Right ventricle myocardium superior (tissue), 1 donor: ENCODE data around the gene FAM170B. TPM values are rescaled to one million over a fixed set of nuclear protein-coding genes. Genes with fewer than 3 reads are reported as not detected.

Experiments
- ATAC-seq: fragments of 200-7000 bp; cut with Tn5 transposase; one replicate; pipeline ENCODE4 v1.9.1; 2020; ENCODE audit warnings: mild to moderate bottlenecking; ENCODE audit not compliant: poor library complexity
- DNase-seq: peaks from one replicate; pipeline ENCODE4 v3.0.0-alpha.2; 2020
- intact Hi-C: fragments of 100-400 bp; cut with DNase I; formaldehyde crosslinking; loops from one replicate; pipeline ENCODE4 v1.11.2; 2022
- total RNA-seq: library from RNA; stranded (reverse); fragmentation: NEBNext Ultra II Directional; extraction: Animal tissue kit (Norgen Biotek cat#: 25700); gene quantifications from one replicate; pipeline ENCODE4 v1.2.1, GENCODE V29; 2021
- donor health status: DM: no; HTN: yes; CAD: no; lungs with severe emphysema.

Gene FAM170B
- total RNA-seq, 1 donor from 2014 or later: not detected

- DNase-seq: peak; percentile 72
- peak; percentile 60 for ATAC-seq
- intact Hi-C loops: loop anchor here (10.0 kb wide), 1 partner anchor 110 kb away; no protein-coding TSS in a partner anchor
Measured at GRCh38 chr10:49115015-49115795, 18.6 kb downstream of the FAM170B start, which contains the start of gene VSTM4. TSS of gene VSTM4 (minus strand) at chr10:49115522. CDS start at chr10:49115485, 37 bp downstream.

- peak; percentile 24 for ATAC-seq
- no peak for DNase-seq
- intact Hi-C loops: loop anchor here (10.0 kb wide), 1 partner anchor 110 kb away; no protein-coding TSS in a partner anchor
Measured at GRCh38 chr10:49114718-49115014, 19.2 kb downstream of the FAM170B start.

- no peak for DNase-seq
- peak; percentile 30 for ATAC-seq
- intact Hi-C loops: loop anchor here (10.0 kb wide), 1 partner anchor 109 kb away; no protein-coding TSS in a partner anchor
Measured at GRCh38 chr10:49113741-49114141, 20.1 kb downstream of the FAM170B start.

- no peak for ATAC-seq
- no peak for DNase-seq
- intact Hi-C loops: loop anchor here (10.0 kb wide), 1 partner anchor 108 kb away; no protein-coding TSS in a partner anchor
Measured at GRCh38 chr10:49112851-49113250, 21.0 kb downstream of the FAM170B start.

GRCh38 chr10:49112098-49112497, 21.7 kb downstream of the FAM170B start:
- intact Hi-C loops: loop anchor here (10.0 kb wide), 1 partner anchor 107 kb away; no protein-coding TSS in a partner anchor
- ATAC-seq (no peak), DNase-seq (no peak)

GRCh38 chr10:49111320-49111698, 22.5 kb downstream of the FAM170B start:
- no peak for DNase-seq
- intact Hi-C loops: loop anchor here (10.0 kb wide), 1 partner anchor 107 kb away; no protein-coding TSS in a partner anchor
- no peak for ATAC-seq

- ATAC-seq (no peak), DNase-seq (no peak)
- intact Hi-C loops: loop anchor here (10.0 kb wide), 1 partner anchor 106 kb away; no protein-coding TSS in a partner anchor
Measured at GRCh38 chr10:49110684-49111319, 23.0 kb downstream of the FAM170B start.

- intact Hi-C loops: loop anchor here (10.0 kb wide), 1 partner anchor 105 kb away; no protein-coding TSS in a partner anchor
- DNase-seq (peak; percentile 86), ATAC-seq (peak; percentile 66)
Measured at GRCh38 chr10:49109669-49110340, 24.0 kb downstream of the FAM170B start.

GRCh38 chr10:49108656-49109055, 25.2 kb downstream of the FAM170B start:
- intact Hi-C loops: no loop called here
- ATAC-seq: no peak
- no peak for DNase-seq

GRCh38 chr10:49107887-49108267, 25.9 kb downstream of the FAM170B start:
- intact Hi-C loops: loop anchor here (2.0 kb wide), 1 partner anchor 53 kb away; no protein-coding TSS in a partner anchor
- ATAC-seq (no peak), DNase-seq (no peak)

GRCh38 chr10:49107111-49107886, 26.5 kb downstream of the FAM170B start:
- intact Hi-C loops: loop anchor here (2.0 kb wide), 1 partner anchor 52 kb away; no protein-coding TSS in a partner anchor
- DNase-seq (no peak), ATAC-seq (no peak)

- peak; percentile 36 for ATAC-seq
- intact Hi-C loops: loop anchor here (2.0 kb wide), 1 partner anchor 52 kb away; no protein-coding TSS in a partner anchor
- peak; percentile 68 for DNase-seq
Measured at GRCh38 chr10:49106451-49106850, 27.4 kb downstream of the FAM170B start.

GRCh38 chr10:49105076-49105475, 28.7 kb downstream of the FAM170B start:
- ATAC-seq (no peak), DNase-seq (no peak)
- intact Hi-C loops: no loop called here

- no peak for DNase-seq
- intact Hi-C loops: no loop called here
- no peak for ATAC-seq
Measured at GRCh38 chr10:49104323-49104722, 29.5 kb downstream of the FAM170B start.

- intact Hi-C loops: no loop called here
- no peak for ATAC-seq
- DNase-seq: no peak
Measured at GRCh38 chr10:49103761-49104160, 30.1 kb downstream of the FAM170B start.

GRCh38 chr10:49099046-49099445, 34.8 kb downstream of the FAM170B start:
- no peak for ATAC-seq
- intact Hi-C loops: no loop called here

GRCh38 chr10:49096890-49097445, 36.9 kb downstream of the FAM170B start:
- ATAC-seq: no peak
- no peak for DNase-seq
- intact Hi-C loops: no loop called here

More at GRCh38 chr10:49099046-49099445, 34.8 kb downstream of the FAM170B start:
- no peak for DNase-seq

GRCh38 chr10:49094646-49095045, 39.2 kb downstream of the FAM170B start:
- peak; percentile 21 for ATAC-seq
- DNase-seq: no peak

More at GRCh38 chr10:49094646-49095045, 39.2 kb downstream of the FAM170B start:
- intact Hi-C loops: no loop called here
